Fibroblast of the aortic adventitia (primary cell): ENCODE measurements around the gene QARS1. TPM values are rescaled to one million over a fixed set of nuclear protein-coding genes. Genes with fewer than 3 reads are reported as not detected.
A peak's percentile ranks its signal among the peaks of the same experiment; 100 is the strongest.

Experiments used
- DNase-seq: peaks from one replicate; pipeline ENCODE4 v3.0.0-alpha.2; 2010; ENCODE audit warnings: low read depth
- H3K4me3 ChIP-seq: 2 replicates; pipeline ENCODE4 v1.5.1; 2011; ENCODE audit warnings: low read depth, mild to moderate bottlenecking, control low read depth, low read length, moderate library complexity
- CTCF ChIP-seq: IDR thresholded peaks from 2 replicates; pipeline ENCODE4 v1.5.1; 2011; ENCODE audit warnings: mild to moderate bottlenecking, low read length, control low read depth, inconsistent platforms; ENCODE audit not compliant: insufficient read depth
- total RNA-seq: library from RNA; depleted of rRNA; stranded (reverse); fragments of >200 nt; gene quantifications from 2 replicates; pipeline ENCODE4 v1.2.3, GENCODE V29; 2012; ENCODE audit warnings: low replicate concordance

QARS1 gene
- 306 and 348 TPM in 2 replicates for total RNA-seq

- TF ChIP-seq CTCF = no peak
- DNase-seq = peak; percentile 89
- peak within 1 kb of the TSS; percentile 98 for H3K4me3 ChIP-seq
Observed at GRCh38 chr3:49104427-49105291, at the start of gene QARS1. QARS1 (minus strand) TSS chr3:49104757; CDS start chr3:49104733, 24 bp downstream.

- no peak overlapping the region for H3K4me3 ChIP-seq
- DNase-seq = no peak
Observed at GRCh38 chr3:49153349-49153912, 48.9 kb upstream of the QARS1 start.

GRCh38 chr3:49151610-49152009 is 47.1 kb upstream of the QARS1 start:
- DNase-seq = no peak
- no peak for TF ChIP-seq CTCF
- no peak overlapping the region for H3K4me3 ChIP-seq

More at GRCh38 chr3:49153349-49153912, 48.9 kb upstream of the QARS1 start:
- no peak for TF ChIP-seq CTCF

GRCh38 chr3:49148159-49148558 is 43.6 kb upstream of the QARS1 start:
- TF ChIP-seq CTCF = no peak
- no peak for DNase-seq

GRCh38 chr3:49140080-49140479 is 35.5 kb upstream of the QARS1 start:
- H3K4me3 ChIP-seq = no peak overlapping the region
- DNase-seq = no peak
- no peak for TF ChIP-seq CTCF

More at GRCh38 chr3:49148159-49148558, 43.6 kb upstream of the QARS1 start:
- H3K4me3 ChIP-seq = no peak overlapping the region

- no peak overlapping the region for H3K4me3 ChIP-seq
- DNase-seq = no peak
- TF ChIP-seq CTCF = no peak
Observed at GRCh38 chr3:49135499-49135898, 30.9 kb upstream of the QARS1 start.
